Measurements from ENCODE around the gene NOS1AP.

DNA sequence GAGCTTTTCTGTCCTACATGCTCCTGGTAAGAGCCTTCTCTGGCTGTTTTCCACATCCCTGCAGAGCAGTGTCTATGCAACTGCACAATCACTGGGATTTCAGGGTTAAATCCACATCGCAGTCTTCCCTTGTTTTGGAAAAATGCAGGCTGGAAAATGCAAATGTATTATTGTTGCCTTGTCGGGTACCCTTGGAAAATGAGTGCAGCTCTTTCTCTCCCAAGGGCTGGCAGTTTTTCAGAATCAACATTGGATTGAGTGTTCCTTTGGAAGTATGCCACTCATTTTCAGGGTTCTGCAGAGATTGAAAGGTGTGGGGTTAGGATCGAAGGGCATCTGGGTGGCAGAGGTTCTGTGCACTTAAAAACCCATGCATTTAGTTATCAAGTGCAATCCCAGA is 3.2 kb downstream of the NOS1AP start:
- TF ChIP-seq GATA2 (IDR thresholded peaks at IDR 0.05; ENCODE audit: low read depth, low read length) (no peak), GATA3 (IDR thresholded peaks at IDR 0.05; ENCODE audit: low read depth, low read length) (no peak)
